Suppressor macrophage (primary cell): ENCODE measurements around the gene PRSS50.
A peak's percentile ranks its signal among the peaks of the same experiment; 100 is the strongest.

Source experiments
- DNase-seq, 4 experiments: peaks; one replicate each; pipeline ENCODE4 v3.0.0-alpha.2; 2020 to 2022

The PRSS50 gene

GRCh38 chr3:46690798-46691197 lies 26.9 kb downstream of the PRSS50 start:
- no peak for DNase-seq

DNA sequence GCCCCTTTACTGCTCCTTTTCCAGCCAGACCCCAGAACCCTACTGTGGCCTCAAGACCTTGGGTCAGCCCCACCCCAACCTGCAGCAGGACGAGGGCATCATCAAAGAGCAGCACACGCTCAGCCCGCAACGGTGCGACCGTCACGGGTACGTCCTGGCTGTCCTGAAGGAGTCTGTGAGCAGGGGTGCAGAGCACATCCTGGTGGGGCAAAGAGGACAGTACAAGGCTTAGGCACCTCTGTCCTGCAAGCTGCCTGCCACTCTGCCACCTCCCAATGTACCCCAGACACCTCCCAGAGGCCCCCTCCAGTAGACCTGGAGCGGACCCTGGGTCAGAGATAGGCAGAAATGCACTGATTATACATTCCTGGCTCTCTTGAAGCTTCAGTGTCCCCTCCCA lies 32.2 kb downstream of the PRSS50 start:
- no peak for DNase-seq

DNA sequence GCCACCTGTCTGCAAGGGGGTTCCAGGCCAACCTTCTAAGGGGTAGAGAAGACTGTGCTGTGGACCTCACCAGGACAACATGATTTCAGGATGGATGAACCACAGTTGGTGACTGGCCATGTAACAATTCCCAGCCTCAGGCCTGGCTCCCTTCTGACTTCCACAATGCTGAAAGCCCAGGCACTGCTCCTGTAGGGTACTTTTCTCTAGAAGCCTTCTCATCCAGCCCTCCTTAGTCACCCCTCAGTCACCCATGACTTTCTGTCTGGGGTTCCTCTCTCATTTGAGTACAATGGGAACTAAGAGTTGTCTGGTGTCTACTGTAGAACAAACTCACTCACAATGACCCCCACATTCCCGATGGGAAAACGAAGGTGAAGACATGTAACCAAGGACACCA lies 32.8 kb downstream of the PRSS50 start:
- peak in 3 of 4 experiments; percentile 21 to 32 (median 23) for DNase-seq

DNA sequence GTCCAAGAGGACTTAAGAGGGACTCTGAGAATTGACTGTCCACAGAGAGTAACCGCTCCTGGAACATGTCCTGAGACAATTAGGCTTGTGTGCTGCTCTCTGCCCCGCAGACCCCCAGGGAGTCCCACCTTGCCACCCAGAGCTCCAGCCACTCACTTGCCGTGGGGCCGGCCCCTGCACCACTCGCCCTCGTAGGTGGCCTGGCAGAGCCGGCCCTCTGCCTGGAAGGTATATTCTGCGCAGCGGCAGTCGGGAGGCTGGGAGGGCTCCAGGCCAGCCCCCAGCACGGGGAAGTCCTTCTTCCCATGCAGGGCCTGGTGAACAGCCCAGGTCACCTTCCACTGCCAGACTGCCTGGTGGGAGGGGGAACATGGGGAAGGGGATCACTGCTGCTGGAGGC lies 34.7 kb downstream of the PRSS50 start:
- DNase-seq, result no peak

DNA sequence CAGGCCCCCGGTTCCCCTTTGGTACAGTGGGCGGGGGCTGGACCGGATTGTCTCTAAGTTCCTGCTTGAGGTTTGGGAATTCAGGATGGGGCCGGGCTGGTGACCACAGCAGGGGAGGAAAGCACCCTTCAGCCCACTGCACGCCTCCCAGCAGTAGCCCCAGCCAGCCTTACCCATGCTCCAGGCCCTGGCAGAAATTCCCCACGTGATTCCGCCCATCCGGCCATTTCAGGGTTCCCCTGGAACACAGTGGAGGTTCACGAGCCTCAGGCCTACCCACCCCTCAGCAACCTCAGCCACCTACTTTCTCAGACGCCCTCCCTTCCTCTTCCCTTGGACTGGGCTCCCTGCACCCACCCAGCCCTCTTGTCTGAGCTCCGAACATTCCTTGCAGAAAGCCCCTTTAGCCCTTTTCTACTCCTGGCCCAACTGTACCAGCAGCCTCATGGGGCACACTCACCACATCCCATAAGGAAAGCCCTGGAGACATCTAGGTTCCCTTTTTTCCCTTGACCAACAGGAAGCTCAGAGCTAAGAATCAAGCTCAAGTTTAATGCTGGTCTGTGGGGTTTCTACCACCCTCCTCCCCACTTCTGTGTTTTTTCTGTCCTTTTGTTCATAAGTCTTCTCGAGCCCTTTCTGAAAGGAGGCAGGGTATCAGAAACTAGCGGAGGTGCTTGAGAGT lies 35.7 kb downstream of the PRSS50 start:
- DNase-seq, result peak; percentile 58 to 79 (median 74)

- DNase-seq, result no peak
Measured at GRCh38 chr3:46681387-46681786, 36.3 kb downstream of the PRSS50 start.

DNA sequence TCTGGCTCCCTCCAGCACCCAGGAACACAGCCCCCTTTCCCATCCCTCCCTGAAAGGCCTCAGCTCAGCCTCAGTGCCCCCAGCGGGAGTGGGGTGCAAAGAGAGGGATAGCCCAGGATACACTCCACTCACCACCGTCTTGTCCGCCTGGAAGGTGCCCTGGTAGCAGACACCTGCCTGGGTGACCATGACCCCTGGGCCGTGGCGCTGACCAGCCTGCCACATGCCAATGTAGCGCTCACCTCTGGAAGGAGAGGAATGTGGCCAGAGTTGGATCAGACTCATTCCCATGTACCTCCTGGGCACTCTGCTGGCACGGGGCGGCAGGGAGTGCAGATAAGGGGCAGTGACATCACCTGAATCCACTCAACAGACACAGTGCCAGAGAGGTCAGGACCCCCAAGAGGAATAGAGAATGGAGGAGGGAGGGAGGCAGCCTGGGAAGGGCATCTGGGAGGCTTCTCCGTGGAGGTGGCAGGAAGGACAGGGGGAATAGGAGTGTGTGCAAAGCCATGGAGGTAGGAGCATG lies 37.3 kb downstream of the PRSS50 start:
- no peak for DNase-seq

DNA sequence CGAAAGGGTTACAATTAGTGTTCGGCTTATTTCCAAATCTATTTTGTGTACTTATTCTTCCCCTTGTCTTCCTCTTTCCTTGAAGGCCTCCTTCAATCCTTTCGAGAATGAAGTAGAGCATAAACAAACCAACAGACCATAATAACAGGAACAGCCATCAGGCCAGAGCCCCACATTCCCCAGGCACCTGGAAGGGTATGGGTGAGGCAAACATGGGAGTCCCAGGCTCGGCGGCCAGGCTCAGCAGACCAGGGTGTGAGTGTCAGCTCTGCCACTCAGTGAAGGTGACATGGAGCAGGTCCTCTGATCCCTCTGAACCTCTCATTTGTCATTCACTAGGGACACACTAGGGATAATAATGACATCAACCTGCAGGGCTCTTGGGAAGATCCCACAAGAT lies 38.0 kb downstream of the PRSS50 start:
- no peak for DNase-seq

DNA sequence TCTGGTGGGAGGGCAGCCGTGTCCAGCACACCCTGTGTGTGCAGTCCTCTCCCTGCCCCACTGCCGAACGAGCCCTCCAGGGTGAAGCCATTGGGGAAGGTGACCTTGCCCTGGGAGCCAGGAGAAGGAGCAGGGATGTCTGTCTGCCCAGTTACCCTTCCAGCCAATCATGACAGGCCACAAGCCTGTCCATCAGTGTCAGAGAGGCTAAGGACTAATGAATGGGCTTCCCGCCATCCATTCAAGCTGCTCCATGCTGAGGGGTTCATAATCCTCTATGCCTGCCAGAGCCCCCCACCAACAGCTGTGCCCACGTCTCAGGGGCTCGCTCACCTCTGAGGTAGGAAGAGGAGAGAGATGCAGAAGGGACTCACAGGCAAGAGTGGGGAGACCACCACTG lies 39.4 kb downstream of the PRSS50 start:
- DNase-seq, result no peak

DNA sequence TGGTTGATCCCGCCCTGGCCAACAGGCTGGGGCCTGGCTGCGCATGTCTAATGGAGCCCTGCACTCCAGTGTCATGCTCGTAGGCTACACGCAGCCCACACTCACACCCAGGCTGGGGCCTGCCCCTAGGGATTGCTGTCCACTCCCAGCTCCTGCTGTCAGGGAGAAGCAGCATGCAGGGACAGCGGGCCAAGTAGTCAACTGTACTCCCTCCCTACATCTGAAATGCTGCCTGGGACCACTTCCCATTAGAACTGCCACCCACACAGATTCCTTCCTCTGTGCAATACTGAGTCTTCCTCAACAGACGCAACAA lies 40.3 kb downstream of the PRSS50 start:
- peak in 3 of 4 experiments; percentile 16 to 50 (median 37) for DNase-seq

DNA sequence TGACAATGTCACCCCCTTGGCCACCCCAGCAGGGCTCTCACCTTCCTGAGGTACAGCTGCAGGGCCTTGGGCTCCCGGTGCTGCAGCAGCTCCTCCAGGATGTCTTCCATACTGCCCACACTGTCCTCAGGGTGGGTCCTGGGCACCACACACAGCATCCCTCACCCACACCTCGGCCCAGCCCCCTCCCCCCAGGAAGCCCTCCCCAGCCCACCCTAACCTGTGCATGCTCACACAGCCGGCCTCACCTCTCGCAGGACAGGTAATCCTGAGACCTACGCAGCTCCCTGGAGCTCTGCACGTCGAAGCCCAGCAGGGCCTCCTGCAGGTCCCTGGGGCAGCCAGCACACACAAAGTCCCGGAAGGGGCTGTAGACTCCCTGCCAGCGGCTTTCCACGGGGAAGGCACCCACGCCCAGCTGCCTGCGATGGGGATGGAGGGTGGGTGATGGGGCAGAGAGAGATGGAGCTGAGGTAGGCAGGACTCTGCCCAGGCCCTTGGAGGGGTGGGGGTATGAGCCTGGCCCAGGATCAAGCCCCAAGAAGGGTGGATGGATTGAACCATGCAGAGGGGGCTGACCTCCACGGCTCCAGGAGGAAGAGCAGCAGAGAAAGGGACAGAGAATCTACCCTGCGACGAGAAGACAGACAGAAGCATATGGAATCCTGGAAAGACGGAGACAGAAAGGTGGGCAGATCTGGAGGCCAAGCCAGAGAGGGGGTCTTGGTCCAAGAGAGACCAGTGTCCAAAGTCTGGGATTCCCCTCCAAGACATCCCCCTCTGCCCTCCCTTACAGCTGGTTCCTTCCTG lies 40.9 kb downstream of the PRSS50 start:
- no peak for DNase-seq

DNA sequence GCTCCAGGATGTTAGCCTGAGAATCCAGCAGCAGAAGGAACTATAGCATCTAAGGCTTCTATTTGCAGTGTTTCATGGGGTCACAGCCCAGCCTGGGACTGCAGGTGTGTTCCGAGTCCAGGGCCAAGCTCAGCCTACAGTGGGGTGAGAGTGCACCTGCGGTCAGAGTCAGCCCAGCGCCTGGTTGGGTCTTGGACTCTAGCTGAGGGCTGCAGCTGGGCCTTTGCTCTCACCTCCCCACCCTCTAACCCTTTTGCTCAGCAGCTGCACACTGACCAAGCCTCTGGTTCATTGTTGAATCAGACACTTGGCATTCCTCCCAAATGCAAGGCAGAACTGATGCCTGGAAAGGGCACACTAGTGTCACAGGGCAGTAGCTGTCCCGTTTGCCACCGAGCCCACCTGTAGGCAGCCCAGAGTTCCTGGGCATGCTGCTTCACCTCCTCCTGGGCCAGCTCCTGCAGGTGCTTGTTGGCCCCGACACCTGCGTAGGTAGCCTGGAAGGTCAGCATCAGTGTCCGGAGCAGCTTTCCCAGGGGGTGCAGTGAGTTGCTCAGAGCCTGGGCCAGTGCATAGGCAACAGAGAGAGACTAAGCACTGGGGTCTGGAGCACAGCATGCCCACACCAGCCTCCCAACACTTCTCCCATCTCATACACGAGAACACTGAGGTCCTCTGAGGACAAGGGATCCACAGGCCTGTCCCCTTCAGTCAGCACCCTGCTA lies 41.7 kb downstream of the PRSS50 start:
- DNase-seq, result no peak

DNA sequence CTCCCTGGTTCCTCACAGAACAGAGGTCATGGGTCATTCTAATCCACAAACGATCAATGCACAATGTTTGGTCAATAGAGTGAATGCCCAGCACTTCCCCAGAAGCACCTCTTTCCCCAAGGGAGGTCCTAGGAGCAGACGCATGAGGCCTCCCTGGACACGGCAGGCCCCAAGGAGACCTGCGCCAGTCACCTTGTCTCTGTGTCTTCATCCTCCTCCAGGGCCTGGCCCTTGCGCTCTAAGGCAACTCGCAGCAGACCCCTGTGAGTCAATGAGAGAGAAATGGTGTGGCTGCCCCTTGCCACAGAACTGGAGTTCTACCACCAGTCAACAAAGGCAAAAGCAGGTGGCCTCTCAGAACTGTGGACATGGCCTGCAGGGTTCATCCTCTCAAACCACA lies 42.2 kb downstream of the PRSS50 start:
- DNase-seq, result no peak

- peak in 1 of 4 experiments; percentile 19 for DNase-seq
Measured at GRCh38 chr3:46674031-46674845, 43.4 kb downstream of the PRSS50 start.

DNA sequence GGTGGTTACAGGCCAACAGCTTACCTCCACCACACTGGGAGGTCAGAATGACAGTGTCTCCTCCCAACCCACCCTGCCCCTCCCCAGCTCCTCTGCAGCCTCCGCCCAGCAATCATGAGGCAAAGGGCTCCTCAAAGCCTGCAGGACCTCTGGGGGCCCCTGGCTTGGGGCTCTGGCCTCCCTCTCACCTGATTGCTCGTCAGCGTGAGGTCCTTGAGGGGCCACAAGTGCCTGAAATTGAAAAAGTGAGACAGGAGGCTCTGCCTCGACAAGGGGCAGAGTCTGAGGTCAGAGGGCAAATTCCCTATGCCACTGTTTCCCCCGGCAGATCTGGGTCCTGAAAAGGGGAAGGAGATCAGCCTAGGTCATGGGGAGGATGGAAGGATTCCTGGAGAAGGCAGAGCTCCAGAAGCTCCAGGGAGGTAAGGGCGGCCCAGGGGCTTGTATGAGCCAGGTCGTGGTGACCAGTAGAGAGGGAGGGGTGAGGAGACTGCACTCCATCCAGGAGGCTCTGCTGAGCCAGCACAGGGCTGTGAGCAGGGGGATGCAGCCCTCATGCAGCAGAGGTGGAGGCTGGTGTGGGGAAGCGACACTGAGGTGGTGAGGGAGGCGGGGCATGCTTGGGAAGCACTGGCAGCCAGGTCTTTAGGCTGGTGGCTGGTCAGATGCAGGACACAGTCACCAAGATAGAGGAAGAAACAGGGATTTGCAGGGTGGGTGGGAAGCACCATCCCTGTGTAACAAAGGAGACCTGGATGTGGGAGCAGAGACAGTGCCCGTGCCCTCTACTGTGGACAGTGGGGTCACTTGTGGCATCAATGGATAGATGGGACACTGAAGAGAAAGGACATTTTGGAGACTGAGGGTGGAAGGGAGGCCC lies 44.3 kb downstream of the PRSS50 start:
- peak in 1 of 4 experiments; percentile 2 for DNase-seq

DNA sequence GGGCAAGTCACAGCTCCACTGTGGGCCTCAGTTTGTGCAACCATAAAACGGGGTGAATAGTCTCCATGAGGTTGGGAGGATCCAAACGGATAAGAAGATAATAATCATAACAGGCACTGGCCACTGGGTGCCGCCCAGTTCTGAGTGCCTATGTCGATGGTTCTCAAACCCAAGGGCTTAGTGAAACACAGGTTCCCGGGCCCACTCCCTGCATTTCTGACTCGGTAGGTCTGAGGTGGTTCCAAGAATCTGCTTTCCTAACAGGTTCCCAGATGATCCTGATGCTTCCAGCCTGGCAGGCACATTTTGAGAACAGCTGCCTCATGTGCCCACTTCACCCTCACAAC lies 45.3 kb downstream of the PRSS50 start:
- peak in 1 of 4 experiments; percentile 1 for DNase-seq

DNA sequence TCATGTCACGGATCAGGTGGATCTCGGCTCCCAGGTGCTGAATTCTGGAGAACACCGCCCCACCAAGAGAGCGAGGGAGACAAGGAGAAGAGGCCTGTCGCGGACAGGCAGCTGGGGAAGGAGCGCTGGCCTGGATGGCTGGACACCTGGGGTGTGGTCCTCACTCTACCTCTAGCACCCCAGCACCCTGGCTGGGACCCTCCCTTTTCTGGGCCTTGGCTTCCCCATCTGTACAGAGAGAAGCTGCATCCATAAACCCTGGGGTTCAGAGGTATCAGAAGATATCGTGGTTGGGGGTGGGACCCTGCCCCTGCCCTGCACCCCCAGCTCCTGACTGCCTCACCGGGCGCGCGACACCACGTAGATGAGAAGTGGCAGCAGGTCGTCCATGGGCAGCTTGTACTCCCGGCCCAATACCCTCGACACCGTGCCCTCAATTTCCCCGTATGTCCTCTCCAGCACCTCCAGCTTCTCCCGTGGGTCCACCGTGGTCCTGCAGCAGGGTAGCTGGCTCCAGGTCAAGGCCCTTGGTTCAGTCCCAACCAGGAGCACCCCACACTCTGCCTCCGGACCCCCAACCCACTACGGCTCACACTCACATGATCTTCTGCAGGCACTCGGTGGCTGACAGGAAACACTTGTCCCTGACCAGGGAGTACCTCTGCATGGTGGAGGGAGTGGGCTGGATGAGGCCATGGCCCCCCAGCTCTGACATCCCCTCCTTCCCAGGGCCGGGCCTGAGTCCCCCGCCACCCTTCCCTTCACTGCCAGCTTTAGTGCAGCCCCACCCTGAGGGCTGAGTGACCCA lies 45.9 kb downstream of the PRSS50 start:
- DNase-seq, result peak in 1 of 4 experiments; percentile 0

DNA sequence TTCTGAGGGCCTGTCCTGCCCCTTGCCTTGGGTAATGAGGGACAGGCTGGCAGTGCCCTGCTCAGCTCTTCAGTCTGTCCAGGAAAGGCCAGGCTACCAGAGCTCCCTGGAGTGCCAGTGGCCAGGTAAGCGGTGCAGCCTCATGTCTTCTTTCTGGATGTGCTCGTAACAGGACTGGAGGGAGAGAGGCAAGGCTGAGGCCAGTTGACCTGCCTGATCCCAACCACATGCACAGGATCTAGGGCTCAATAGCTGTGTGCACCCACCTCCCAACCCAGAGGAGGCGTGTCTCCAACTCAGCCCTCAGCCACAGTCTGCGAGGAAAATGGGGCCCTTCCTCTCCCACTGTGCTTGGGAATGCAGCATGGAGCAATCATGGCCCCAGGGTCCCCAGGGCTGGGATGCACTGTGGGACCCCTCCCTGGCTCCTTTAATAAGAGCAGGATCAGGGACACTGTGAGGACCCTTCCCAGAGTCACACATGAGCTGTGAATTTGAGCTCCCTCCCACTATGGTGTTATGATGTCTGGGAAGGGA lies 46.7 kb downstream of the PRSS50 start:
- DNase-seq, result peak in 1 of 4 experiments; percentile 1

- peak in 1 of 4 experiments; percentile 2 for DNase-seq
Measured at GRCh38 chr3:46670000-46670890, 47.4 kb downstream of the PRSS50 start.
